HG03469 (cell line): Measurements from ENCODE around the gene ANAPC16.
"Not testable (repeated sequence)": the region's sequence is repeated elsewhere in the genome, so short reads cannot be mapped to it uniquely, and the experiment has no call there.

Experiments used
- ATAC-seq: cut with Tn5 transposase; IDR thresholded peaks from one replicate; pipeline ENCODE4 v1.9.1; 2021; ENCODE audit warnings: mild to moderate bottlenecking, moderate library complexity, moderate number of reproducible peaks; ENCODE audit not compliant: unreplicated experiment

ANAPC16 gene

DNA sequence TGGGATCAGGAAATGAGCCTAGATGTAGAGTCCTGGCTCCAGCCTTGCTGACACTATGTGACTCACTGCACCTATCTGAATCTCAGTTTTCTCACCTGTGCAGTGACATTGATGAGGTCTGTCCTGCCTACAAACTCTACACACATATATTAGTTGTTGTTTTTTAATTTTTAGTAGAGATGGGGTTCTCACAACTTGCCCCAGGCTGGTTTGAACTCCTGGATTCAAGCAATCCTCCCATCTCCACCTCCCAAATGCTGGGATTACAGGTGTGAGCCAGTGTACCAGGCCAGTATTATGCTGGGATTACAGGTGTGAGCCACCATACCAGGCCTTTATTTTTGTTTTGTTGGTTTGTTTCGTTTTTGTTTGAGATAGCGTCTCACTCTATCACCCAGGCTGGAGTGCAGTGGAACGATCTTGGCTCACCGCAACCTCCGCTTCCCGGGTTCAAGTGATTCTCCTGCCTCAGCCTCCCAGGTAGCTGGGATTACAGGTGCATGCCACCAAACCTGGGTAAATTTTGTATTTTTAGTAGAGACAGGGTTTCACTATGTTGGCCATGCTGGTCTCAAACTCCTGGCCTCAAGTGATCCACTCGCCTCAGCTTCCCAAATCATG lies 46.1 kb downstream of the ANAPC16 start:
- peak; percentile 14 for ATAC-seq

DNA sequence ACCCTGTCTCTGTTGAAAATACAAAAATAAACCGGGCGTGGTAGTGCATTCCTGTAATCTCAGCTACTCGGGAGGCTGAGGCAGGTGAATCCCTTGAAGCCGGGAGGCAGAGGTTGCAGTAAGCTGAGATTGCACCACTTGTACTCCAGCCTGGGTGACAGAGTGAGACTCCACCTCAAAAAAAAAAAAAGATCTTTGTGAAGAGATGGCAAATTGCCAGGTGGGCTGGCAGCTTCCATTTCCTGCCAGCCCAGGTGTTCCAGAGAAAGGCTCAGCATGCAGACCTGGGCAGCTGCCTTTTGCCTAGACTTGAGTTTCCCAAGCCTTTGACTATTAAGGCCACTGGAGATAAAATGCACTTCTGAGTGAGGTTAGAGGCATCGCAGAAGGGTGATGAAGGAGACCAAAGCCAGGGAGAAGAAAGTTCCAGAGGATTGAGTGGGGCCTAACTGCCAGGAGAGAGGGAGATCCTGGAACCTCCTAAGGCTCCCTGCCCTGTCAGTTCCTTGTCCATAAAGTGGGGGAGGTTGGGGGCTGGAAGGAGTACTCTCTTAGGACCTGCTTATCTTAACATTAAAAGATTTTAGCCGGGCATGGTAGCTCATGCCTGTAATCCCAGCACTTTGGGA lies 47.9 kb downstream of the ANAPC16 start:
- ATAC-seq: no peak

DNA sequence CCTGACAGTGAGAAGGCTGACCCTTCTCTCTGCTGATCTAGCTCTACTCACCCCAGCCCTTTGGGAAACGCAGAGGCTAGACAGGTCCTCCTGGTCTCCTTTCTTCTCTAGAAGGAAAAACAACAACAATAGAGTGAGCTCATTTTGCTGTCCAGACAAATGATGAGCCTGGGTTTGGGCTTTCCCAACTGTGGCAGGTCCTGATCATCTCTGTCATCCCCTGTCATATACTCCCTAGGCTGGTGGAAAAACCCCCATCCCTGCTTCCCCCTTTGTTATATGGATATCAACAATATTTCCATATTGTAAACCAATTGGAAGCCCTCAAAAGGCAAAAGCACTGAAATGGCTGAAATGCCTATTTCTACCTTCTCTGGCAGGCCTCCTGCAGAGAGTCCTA lies 48.7 kb downstream of the ANAPC16 start:
- no peak for ATAC-seq

DNA sequence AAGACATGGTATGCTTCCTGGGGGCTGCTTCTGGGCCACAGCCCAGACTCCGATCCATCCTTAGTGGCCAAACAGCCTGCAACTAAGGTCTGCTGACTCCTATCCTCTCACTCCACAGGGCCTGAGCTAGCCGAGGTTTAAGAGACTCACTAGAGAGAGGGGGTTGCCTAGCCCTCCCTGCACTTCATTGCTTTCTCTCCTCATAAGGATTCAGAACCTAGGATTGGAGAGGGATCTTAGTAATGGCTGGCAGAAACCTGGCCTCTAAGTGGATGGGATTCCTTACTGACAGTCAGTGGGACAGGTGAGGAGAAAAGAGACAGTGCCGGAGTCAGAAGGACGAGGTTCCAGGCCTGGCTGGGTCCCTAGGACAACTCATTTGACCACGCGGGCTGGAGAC lies 49.7 kb downstream of the ANAPC16 start:
- ATAC-seq: no peak

GRCh38 chr10:72265990-72266865 lies 50.4 kb downstream of the ANAPC16 start:
- ATAC-seq: no peak

DNA sequence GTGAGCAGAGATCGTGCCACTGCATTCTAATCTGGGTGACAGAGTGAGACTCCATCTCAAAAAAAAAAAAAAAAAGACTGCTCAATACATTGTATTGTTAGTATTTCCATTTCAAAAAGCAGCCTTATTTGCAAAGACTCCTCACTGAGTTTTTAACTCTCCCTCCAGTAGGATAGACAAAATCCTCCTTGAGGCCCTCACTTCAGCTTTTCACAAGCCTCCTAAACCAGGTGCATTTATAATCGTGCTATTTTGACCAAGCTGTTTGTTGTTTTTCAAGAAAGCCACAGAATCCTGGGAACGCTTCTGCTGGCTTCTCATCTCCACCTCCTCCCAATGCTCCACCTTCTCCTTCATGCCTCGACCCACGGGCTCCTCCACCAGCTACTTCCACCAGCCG lies 51.6 kb downstream of the ANAPC16 start:
- no peak for ATAC-seq

- ATAC-seq: no peak
Observed at GRCh38 chr10:72267819-72268399, 52.1 kb downstream of the ANAPC16 start.

- not testable (repeated sequence) for ATAC-seq
Observed at GRCh38 chr10:72268475-72269200, 52.8 kb downstream of the ANAPC16 start.

GRCh38 chr10:72270607-72271281 lies 54.9 kb downstream of the ANAPC16 start:
- no peak for ATAC-seq

- no peak for ATAC-seq
Observed at GRCh38 chr10:72272689-72273409, 57.0 kb downstream of the ANAPC16 start.

DNA sequence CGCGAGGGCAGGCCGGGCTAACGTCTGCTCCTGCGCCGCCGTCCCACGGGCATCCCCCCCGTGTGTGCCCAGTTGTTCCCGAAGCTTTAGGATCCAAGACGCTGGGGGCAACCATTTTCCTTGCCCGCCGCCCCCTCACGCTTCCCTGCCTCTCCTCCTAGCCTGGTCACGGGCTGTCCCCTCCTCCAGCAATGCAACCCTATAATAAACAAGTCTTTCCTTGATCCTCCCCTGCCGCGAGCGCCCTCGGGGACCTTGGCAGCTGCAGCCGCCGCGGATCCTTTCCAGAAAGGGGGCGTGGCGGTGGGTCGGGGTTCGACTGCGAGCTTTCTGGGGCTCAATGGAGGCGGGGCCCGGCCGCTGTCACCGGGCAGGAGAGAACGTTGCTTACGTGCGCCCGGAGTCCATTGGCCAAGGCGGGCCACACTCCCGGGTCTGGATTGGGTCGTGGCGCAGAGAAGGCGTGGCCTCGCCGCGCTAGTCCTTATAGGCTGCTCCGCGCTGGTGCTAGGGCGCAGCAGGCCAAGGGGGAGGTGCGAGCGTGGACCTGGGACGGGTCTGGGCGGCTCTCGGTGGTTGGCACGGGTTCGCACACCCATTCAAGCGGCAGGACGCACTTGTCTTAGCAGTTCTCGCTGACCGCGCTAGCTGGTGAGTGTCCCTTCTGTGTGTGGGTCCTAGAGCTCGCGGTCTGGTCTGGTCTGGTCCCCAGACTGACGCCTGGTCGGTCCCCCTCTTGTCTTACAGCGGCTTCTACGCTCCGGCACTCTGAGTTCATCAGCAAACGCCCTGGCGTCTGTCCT lies 57.8 kb downstream of the ANAPC16 start, which contains the start of gene DDIT4:
DDIT4 (plus strand) TSS at position 515 of the 803 bp plus-strand sequence. CDS start 293 bp downstream, outside the sequence.
- peak; percentile 70 for ATAC-seq

DNA sequence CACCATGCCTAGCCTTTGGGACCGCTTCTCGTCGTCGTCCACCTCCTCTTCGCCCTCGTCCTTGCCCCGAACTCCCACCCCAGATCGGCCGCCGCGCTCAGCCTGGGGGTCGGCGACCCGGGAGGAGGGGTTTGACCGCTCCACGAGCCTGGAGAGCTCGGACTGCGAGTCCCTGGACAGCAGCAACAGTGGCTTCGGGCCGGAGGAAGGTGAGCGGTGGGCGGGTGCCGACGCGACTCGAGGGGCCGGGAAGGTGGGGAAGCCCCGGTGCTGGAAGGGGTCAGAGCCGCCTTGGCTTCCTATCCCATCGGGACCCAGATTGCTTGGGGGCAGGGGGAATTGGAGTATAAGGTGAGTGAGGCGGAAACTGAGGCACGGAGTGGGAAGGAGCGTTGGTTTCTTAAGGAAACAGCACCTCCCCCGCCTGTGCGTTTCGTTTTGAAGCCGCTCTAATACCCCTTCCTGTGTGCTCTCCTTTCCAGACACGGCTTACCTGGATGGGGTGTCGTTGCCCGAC lies 58.5 kb downstream of the ANAPC16 start:
- no peak for ATAC-seq

DNA sequence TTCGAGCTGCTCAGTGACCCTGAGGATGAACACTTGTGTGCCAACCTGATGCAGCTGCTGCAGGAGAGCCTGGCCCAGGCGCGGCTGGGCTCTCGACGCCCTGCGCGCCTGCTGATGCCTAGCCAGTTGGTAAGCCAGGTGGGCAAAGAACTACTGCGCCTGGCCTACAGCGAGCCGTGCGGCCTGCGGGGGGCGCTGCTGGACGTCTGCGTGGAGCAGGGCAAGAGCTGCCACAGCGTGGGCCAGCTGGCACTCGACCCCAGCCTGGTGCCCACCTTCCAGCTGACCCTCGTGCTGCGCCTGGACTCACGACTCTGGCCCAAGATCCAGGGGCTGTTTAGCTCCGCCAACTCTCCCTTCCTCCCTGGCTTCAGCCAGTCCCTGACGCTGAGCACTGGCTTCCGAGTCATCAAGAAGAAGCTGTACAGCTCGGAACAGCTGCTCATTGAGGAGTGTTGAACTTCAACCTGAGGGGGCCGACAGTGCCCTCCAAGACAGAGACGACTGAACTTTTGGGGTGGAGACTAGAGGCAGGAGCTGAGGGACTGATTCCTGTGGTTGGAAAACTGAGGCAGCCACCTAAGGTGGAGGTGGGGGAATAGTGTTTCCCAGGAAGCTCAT lies 59.0 kb downstream of the ANAPC16 start:
- ATAC-seq: no peak

DNA sequence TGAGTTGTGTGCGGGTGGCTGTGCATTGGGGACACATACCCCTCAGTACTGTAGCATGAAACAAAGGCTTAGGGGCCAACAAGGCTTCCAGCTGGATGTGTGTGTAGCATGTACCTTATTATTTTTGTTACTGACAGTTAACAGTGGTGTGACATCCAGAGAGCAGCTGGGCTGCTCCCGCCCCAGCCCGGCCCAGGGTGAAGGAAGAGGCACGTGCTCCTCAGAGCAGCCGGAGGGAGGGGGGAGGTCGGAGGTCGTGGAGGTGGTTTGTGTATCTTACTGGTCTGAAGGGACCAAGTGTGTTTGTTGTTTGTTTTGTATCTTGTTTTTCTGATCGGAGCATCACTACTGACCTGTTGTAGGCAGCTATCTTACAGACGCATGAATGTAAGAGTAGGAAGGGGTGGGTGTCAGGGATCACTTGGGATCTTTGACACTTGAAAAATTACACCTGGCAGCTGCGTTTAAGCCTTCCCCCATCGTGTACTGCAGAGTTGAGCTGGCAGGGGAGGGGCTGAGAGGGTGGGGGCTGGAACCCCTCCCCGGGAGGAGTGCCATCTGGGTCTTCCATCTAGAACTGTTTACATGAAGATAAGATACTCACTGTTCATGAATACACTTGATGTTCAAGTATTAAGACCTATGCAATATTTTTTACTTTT lies 59.7 kb downstream of the ANAPC16 start:
- ATAC-seq: no peak

GRCh38 chr10:72276013-72276387 lies 60.2 kb downstream of the ANAPC16 start:
- no peak for ATAC-seq

DNA sequence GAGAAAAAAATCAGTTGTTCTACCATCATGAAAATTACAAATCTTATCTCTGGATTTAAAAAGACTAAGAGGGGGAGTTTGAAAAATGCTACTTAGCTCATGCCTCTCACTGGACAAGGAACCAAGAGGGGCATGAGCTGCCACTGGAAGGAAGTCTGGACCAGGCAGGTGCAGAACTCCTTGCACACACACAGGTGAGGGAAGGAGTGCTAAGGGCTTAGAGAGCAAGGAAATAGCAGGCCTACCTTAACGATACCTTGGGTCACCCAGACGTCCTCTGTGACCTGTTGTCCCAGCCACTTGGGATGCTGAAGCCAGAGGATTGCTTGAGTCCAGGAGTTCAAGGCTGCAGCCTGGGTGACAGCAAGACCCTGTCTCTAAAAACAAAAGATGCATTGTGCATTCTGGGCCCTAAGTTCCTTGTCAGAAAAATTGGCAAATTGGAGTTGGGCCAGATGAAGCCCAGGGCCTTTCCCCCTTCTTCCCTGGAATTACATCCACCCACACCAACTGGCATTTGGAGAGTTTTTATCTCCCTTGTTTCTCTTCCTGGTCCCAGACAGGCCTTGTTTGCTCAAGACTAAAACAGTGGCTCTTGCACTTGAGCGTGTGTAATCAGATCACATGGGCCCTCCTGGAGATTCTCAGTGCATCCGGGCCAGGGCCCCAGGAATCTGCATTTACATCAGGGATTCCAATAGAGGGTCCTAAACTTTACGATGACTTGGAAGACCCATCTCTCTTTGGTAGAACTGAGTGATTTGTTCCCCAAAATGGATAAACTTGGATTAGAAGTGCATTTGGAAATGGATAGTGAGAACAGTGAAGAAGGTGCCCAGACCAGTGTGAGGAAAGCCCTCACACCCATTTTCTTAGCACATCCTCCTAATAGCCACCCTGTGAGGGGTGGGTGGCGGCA lies 60.9 kb downstream of the ANAPC16 start:
- ATAC-seq: no peak
